Stimulated activated CD8-positive, alpha-beta memory T cell treated with anti-CD3 and anti-CD28 coated beads, Interleukin-2, amount 100 ng/mL, for 1 hour (primary cell): ENCODE results near the gene WFDC6.
"Not testable (repeated sequence)": the region's sequence is repeated elsewhere in the genome, so short reads cannot be mapped to it uniquely, and the experiment has no call there.

Experiments used
- DNase-seq, 2 donors: peaks; one replicate each; pipeline ENCODE4 v3.0.0-alpha.2; 2020; ENCODE audit warnings: low read depth in 2 of 2

Gene WFDC6

DNA sequence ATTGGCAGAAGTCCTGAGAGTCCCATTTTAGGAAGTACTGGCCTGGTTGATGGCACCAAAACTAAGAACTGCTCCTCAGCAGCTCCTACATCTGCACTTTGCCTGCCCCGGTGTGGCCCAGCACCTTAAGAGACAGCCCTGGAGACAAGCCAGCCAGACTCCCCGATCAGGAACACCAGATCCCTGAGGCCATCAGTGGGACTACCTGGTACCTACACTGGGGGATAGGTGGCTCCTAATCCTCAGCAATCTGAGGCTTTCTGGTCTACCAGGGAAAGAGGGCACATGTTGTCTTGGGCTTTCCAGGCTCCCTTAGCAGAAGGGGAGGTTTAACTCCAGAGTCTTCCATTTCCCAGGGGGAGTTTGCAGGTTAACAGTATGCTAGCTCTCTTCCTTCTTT is at the start of gene WFDC6:
TSS of gene WFDC6 (minus strand) at position 101 of the 400 bp plus-strand sequence. CDS start at position 26, 75 bp downstream.
- DNase-seq = no peak

DNA sequence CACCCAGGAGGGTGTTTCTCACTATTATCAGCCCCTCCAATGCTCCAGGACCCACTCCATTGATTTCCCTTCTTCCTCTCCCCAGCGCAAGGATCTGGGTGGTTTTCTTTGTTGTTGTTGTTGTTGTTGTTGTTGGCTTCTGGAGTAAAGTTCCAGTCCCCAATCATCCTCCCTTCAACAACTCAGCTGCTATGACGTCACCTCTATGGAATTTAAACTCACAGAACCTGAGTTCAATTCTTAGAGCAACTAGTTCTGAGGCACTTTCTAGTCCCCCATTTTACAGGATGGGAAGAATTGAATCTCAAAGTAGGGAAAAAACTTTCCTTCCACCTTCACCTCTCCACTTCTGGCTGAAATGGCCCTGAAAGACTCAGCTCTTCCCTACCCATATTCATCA is 49.5 kb upstream of the WFDC6 start:
- no peak for DNase-seq

DNA sequence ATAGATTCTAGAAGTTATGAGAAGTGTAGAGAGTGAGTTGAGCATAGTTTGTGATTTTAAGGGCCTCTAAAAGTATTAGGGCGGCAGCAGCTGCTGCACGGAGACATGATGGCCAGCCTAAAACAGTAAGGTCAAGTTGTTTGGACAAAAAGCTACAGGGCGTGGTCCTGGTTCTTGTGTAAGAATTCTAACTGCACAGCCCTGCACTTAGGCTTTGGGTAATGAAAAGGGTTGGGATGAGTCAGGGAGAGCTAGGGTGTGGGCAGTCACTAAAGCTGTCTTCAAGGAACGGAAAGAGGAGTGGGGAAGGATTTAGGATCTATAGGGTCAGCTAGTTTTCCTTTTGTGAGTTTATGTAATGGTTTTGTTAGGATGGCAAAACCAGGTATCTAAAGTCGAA is 46.7 kb upstream of the WFDC6 start:
- DNase-seq = not testable (repeated sequence)

DNA sequence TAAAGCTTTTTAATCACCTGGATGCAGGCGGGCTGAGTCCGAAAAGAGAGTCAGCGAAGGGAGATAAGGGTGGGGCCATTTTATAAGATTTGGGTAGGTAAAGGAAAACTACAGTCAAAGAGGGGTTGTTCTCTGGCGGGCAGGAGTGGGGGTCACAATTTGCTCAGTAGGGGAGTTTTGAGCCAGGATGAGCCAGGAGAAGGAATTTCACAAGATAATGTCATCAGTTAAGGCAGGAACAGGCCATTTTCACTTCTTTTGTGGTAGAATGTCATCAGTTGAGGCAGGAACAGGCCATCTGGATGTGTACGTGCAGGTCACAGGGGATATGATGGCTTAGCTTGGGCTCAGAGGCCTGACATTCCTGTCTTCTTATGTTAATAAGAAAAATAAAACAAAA is 45.0 kb upstream of the WFDC6 start:
- not testable (repeated sequence) for DNase-seq

DNA sequence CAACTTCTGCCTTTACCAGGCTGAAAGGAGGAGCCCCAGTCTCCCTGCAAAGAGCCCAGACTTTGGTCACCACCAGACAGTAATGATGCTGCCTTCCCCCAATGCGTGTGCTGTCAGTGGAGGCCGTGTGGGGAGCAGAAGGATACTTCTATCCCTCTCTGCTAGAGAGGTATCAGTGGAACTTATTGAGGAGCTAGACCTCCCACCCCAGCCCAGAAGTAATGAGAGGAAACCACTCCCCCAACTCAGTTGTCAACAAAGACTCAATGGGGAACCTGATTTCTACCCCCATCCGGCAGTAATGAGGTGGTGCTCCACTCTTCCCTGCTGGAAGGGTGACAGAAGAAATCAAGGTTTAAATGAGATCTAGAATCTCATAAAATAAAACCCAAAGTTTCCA is 44.2 kb upstream of the WFDC6 start:
- DNase-seq = no peak

DNA sequence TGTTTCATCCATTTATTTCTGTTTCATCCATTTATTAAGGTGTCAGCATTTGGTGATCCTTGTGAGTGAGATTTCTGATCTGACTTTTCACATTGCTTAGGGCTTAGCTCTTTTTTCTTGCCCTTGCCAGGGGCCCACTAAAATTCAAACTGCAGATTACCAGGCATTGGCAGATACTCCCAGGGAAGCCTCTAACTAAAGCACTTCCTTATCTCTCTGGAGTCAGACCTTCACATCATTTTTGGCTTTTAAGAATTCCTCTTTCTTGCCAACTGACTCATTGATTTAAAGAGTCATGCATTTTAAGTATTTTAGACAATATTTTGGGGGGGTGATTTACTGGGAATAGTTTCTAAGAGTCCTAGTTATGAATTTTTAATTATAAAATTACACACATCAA is 42.4 kb upstream of the WFDC6 start:
- DNase-seq = no peak

DNA sequence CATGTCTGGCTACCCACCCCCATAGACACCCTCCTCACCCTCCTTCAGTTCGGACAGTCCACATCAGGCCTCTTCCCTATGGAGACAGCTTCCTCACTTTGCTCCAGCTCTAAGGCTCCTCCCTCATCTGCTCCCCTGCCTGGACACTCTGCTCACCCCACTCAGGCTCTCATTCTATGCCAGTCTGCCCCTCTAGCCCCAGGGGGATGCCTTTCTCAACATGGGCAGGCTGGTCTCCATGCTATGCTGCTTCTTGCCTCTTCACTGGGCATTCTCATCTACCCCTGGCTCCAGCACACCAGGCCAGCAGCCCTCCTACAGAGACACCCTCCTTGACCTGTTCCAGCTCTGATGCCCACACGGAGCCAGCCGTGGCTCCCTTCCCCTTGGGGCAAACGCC is 39.9 kb upstream of the WFDC6 start, which contains the start of gene WFDC8:
TSS of gene WFDC8 (minus strand) at position 101 of the 400 bp plus-strand sequence. CDS start at position 64, 37 bp downstream.
- DNase-seq = no peak

DNA sequence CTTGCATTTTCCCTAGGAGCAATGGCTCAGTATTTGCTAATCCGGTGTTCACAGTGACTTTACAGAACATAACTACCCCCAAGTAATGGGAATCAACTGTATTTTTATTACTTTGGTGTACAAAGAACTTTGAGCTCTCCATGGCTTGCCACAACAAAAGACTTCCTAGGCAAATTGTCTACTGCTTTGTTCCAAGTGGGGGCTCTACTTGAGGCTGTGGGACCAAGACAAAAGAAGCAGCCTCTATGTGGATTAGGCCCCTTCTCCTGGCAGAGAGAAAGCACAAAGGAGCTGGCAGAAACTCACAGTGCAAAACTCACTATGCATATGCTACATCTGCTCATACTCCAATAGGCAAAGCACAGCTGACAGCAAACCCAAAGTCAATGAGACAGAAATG is 38.9 kb upstream of the WFDC6 start:
- DNase-seq = no peak

DNA sequence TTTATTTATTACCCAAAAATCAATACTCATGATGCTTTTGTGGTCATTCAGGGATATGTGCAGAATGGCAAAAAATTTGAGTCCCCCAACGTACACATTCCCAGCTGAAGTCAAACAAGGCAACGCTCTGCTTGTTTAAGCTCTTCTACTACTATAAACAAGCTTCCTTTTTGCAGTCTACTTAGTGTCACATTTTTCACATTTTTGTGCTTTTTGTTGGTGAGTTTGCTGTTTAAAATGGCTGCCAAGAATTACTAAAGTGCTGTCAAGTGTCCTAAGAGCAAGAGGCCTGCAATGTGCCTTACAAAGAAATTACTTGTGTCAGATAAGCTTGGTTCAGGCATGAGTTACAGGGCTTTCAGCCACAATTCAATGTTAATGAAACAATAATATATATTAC is 37.7 kb upstream of the WFDC6 start:
- DNase-seq = no peak

DNA sequence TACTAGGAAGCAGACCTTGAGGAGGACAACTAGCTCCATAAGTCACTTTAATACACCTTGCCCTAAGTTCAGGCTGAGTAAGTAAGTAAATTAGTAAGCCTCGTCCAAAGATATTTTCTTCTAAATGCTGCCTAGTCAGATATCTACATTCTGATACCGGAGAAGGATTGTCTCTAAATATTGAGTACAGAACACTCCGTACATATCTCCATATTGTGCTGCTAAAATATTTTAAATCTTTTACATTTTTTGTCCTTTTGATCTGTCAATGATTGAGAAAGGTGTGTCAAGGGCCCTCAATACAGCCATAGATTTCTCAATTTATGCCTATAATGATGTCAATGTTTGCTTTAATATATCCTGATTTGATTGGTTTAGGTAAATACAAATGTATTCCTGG is 36.6 kb upstream of the WFDC6 start:
- DNase-seq = no peak

DNA sequence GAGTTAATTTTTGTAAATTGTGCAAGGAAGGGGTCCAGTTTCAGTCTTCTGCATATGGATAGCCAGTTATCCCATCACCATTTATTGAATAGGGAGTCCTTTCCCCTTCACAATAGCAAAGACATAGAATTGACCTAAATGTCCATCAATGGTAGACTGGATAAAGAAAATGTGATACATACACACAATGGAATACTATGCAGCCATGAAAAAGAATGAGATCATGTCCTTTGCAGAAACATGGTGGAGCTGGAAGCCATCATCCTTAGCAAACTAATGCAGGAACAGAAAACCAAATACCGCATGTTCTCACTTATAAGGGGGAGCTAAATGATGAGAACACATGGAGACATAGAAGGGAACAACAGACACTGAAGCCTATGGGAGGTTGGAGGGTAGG is 30.4 kb upstream of the WFDC6 start:
- DNase-seq = not testable (repeated sequence)

DNA sequence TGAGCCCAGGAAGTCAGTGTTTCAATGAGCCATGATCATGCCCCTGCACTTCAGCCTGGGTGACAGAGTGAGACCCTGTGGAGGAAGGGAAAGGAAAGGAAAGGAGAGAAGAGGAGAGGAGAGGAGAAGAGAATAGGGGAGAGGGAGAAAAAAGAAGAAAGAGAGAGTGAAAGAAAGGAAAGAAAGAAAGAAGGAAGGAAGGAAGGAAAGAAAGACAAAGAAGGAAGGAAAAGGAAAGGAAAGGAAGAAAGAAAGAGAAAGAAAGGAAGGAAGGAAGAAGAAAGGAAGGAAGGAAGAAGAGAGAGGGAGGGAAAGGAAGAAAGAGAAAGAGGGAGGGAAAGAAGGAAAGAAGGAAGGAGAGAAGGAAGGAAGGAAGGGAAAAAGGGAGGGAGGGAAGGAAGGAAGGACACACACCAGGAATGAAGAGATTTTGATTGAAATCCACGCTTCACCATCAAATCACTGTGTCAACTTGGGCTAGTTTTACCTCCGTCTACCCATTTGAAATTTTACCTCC is 25.5 kb upstream of the WFDC6 start:
- DNase-seq = no peak

DNA sequence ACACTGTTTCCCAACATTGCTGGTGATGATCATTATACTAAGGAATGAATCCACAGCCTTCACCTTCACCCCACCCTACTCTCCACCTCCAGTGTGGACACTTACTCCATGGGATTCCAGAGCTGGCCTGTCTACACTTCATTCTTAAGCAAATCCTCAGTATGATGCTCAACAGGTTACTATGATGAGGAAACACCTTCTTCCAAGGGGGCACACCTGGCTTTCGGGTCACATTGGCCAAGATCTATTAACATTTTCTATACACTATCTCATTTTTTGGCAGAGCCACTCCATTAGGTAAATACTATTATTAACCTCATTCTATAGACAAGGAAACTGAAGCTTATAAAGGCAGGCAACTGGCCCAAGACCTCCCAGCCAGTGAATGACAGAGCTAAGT is 15.9 kb upstream of the WFDC6 start:
- DNase-seq = no peak

DNA sequence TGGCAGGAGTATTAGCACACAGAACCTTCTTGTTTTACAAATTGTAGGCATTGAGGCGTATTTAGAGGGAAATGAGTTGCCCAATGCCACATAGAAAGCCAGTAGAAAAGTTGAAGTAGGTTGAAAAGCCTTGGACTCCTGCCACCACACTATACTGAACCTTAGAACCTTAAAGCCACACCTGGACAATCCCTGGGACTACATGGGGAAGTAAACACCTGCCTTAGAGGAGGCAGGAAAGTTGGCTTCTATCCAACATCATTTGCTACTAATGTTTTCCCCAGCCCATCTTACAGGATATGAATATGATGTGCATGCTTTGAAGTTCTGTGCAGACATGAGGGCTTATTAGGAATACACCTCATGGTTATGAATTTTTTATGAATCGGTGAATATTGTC is 13.2 kb upstream of the WFDC6 start:
- DNase-seq = no peak

DNA sequence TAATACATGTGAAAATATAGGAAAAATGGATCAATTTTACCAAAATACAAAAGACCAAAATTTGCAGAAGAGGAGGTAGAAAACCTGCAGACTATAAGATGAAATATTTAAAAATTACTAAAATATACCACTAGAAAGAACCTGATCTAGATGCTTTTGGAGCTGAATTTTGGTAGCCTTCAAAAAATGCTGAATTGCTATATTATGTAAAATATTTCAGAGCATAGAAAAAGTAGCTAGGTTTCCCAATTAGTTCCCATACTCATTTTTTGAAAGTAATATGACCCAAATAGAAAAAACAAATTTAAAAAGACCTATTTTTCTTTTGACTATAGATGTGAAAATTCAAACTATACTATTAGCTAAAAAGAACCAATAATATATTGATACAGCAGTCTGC is 11.5 kb upstream of the WFDC6 start:
- DNase-seq = no peak

DNA sequence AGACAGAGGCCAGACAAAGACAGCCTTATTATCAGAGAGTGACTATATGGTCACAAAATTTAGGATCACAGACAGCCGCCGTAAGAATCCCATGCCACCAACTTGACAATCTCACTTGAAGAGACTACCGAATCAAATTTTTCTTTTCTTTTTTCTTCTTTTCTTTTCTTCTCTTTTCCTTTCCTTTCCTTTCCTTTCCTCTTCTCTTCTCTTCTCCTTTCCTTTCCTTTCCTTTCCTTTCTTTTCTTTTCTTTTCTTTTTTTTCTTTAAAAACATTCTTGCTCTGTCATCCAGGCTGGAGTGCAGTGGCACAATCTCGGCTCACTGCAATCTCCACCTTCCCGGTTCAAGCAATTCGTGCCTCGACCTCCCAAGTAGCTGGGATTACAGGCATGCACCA is 9.1 kb upstream of the WFDC6 start:
- DNase-seq = no peak

DNA sequence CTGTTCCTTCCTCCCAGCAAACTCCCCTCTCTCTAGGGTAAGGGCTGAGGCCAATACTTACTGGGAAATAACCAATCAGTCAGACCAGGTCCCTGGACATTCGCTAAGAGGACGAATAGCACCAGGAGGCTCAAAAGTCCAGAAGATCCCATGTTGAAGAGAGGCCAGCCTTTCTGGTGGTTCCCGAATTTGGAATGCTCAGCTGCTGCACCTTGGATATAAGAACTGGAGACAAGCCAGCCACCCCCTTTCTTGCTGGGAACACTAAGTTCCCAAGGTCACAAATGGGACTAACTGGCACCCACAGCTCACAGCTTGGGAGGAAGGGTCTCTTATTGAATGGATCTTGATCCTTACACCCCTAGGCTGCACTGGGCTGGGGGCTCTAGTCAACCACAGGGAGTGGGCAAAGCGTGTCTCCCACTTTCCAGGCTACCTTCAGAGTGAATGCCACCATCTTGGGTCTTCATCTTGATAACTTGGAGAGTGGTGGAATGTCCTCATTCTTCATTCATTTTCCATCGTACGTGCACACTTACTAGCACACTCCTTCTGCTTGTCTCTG is 8.0 kb upstream of the WFDC6 start, which contains the start of gene EPPIN:
TSS of gene EPPIN (minus strand) at position 196 of the 565 bp plus-strand sequence. CDS start at position 152, 44 bp downstream.
- DNase-seq = no peak

DNA sequence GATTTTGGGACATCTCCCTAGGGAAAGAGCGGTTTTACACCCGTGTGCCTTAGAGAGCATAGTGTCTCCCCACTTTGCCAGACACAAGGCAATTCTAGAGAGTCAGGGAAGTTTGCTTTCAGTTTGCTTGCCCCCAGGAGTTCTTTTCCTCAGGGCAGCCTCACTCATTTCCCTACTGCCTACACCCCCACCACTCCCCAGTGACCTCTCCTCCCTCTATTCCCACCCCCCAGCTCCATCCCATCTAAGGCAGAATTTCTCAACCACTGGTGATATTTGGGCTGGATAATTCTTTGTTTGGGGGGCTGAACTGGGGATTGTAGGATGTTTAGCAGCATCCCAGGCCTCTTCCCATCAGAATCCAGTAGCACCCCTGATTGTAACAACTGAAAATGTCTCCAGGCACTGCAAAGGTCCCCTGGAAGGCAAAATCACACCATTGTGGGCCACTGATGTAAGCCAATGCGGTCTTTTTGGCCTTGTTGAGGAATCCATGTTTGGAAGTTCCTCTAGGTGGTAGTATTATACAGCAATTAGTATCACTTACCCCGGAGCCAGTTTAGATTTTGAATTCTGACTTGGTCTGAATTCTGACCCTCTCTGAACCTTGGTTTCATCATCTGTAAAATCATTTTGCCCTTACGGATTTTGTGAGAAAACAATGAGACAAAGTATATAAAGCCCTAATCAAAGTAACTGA is 6.6 kb upstream of the WFDC6 start:
- DNase-seq = no peak

DNA sequence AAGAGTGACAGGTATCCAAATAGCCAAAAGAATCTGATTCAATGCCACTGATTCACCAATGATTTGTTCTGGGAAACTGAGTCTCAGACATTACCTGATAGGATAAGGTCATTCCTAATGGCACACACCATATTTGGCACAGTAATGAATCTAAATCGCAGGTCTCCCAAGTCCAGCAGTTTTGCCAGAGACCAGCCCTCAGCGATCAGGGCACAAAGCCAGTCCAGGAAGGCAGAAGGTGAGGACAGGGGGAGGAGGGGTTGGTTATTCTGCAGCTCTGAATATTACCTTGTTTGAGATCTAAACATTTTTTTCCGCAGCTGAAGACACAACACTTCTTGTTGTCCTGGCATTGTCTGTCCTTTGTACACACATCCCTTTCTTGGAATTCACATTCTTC is 6.1 kb upstream of the WFDC6 start:
- DNase-seq = no peak

DNA sequence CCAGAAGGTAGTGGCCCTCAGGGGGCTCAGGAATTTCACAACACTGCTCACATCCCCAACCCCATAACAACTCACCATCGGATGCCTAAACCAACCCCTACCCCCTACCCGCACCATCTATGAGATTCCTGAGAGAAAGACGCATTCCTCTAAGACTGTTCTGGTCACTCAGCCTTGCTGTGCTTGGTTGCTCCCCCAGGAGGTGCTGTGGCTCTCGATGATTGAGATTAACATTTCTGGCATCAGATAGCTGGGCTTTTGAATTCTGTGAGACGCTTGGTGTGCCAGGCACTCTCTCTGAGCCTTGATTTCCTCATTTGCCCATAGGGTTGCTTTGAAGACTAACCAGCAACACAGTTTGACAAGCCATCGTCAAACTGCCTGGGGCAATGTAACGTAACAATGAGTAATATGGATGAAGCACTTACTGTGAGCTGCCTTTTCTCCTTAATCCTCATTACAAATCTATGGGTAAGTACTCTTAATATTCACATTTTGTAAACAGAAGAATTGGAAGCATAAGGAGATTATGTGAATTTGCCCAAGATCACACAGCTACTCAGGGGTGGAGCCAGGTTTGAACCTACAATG is 978 bp downstream of the WFDC6 start:
- DNase-seq = no peak

DNA sequence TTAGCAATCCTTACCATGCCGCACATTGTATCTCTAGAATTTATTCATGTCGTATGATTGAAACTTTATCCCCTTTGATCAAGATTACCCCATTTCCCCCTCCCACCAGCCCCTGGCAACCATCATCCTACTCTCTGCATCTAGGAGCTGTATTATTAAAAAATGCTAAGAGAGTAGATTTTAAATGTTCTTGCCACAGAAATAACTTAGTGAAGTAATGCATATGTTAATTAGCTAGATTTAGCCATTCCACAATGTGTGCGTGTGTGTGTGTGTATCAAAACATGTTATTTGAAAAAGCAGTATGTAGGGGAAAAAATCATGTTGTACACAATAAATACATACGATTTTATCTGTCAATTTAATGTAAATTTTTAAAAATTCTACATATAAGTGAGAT is 12.0 kb downstream of the WFDC6 start:
- no peak for DNase-seq

DNA sequence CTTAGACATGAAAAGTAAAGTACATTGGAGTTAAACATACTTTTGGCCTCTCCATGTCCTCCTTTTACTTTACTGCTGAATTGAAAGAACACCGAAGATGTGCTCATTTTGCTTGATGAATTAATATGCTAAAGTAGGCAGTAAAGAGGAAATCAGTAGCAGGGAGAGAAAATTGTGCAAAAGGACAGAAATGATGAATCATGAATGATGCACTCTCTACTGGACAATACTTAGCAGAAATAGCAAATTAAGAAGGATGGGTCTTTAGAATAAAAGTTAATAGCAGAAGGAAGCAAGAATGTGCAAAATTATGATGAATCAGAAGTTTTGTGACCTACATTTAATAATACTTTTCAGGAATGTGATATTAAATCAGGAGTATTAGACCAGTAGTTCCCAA is 15.5 kb downstream of the WFDC6 start:
- DNase-seq = no peak

DNA sequence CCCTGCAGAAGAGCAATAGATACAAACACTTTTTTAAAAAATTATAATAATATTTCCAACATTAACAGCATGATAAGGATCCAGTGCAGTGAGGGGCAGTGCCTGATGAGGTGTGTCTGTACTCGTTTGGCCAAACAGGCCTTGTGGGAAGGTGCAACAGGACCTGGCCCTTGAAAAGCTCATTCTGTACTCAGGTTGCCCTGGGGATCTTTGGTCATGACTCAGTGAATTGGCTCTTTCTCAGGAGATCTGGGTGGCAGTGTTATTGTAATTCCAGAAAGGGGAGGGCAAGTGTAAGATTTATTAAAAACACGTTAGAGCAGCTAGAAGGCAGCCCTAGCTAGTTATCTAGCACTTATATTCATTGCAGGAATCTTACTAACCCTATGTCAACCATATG is 21.0 kb downstream of the WFDC6 start:
- no peak for DNase-seq
